ENCODE data around the gene SLCO3A1.
"Not testable (repeated sequence)": the region's sequence is repeated elsewhere in the genome, so short reads cannot be mapped to it uniquely, and the experiment has no call there.

SLCO3A1 gene

DNA sequence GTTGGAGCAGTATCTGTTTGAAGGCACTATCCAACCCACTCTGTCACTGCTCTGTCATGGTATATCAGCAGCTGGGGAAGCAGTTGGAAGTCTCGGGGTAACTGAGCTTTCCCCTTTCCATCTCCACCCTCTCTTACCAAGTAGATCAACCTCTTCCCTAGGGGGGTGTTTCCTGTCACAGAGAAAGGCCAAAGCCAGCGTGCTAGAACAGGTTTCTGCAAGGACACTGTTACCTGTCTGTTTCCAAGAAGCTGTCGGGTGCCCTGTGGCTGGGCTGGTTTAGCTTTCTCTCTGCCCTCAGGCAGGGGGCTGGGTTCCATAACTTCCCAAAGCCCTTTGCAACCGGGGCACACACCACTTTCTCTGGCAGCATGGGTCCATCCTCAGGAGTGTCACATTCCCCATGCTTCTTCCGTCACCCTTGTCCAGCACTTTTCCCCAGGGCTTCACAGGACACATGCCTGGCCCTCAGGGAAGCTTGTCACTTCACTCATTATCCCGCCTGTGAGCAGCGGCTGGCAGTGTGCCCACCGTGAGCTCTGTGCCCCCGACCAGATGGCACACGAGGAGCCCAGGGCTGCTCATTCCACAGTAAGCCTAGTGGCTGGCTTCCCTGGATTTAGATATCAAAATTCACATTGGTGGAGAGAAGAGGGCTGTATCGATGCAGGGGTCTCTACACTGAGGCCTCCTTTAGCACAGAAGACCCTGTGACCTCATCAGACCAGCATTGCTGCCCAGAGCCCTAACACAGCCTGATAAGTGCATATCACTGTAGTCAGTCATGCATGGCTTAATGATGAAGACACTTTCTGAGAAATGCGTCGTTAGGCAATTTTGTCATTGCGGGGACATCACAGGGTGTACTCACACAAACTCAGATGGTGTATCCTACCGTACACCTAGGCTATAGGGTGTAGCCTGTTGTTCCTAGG is 205.8 kb downstream of the SLCO3A1 start:
- H3K9me3 ChIP-seq (ENCODE audit: severe bottlenecking), result no peaks in the 10 kb centered on the region
- H3K27me3 ChIP-seq (ENCODE audit: insufficient read depth, low read depth, severe bottlenecking), result peaks cover 83% of the 10 kb centered on the region
- TF ChIP-seq, protein P1, sequence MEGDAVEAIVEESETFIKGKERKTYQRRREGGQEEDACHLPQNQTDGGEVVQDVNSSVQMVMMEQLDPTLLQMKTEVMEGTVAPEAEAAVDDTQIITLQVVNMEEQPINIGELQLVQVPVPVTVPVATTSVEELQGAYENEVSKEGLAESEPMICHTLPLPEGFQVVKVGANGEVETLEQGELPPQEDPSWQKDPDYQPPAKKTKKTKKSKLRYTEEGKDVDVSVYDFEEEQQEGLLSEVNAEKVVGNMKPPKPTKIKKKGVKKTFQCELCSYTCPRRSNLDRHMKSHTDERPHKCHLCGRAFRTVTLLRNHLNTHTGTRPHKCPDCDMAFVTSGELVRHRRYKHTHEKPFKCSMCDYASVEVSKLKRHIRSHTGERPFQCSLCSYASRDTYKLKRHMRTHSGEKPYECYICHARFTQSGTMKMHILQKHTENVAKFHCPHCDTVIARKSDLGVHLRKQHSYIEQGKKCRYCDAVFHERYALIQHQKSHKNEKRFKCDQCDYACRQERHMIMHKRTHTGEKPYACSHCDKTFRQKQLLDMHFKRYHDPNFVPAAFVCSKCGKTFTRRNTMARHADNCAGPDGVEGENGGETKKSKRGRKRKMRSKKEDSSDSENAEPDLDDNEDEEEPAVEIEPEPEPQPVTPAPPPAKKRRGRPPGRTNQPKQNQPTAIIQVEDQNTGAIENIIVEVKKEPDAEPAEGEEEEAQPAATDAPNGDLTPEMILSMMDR (IDR thresholded peaks at IDR 0.05; ENCODE audit: low read depth, low read length), result no peak
- no peak overlapping the region for H3K27ac ChIP-seq
- H3K36me3 ChIP-seq, result no peaks in the 10 kb centered on the region
- H3K4me3 ChIP-seq (ENCODE audit: low read depth, low read length), result no peak overlapping the region
- DNase-seq, result no peak

DNA sequence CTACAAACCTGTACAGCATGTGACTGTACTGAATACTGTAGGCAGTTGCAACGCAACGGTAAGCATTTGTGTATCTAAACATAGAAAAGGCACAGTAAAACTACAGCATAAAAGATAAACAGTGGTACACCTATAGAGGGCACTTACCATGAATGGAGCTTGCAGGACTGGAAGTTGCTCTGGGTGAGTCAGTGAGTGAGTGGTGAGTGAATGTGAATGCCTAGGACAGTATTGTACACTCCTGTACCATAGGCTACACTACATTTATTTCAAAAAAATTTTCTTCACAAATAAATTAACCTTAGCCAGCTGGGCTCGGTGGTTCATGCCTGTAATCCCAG is 206.4 kb downstream of the SLCO3A1 start:
- not testable (repeated sequence) for H3K9me3 ChIP-seq (ENCODE audit: severe bottlenecking); H3K4me3 ChIP-seq (ENCODE audit: low read depth, low read length); DNase-seq; H3K27ac ChIP-seq; H3K36me3 ChIP-seq
- H3K27me3 ChIP-seq (ENCODE audit: insufficient read depth, low read depth, severe bottlenecking), result peaks cover 87% of the 10 kb centered on the region

- H3K27me3 ChIP-seq (ENCODE audit: insufficient read depth, low read depth, severe bottlenecking), result peaks cover 92% of the 10 kb centered on the region
- TF ChIP-seq, protein P1 (IDR thresholded peaks at IDR 0.05; ENCODE audit: low read depth, low read length), result no peak
These were observed 208.1 kb downstream of the SLCO3A1 start for GRCh38 chr15:92061511-92062195.

GRCh38 chr15:92062505-92062904 is 209.0 kb downstream of the SLCO3A1 start:
- H3K4me3 ChIP-seq (ENCODE audit: low read depth, low read length), result no peak overlapping the region
- no peak for DNase-seq
- peaks cover 92% of the 10 kb centered on the region for H3K27me3 ChIP-seq (ENCODE audit: insufficient read depth, low read depth, severe bottlenecking)
- no peaks in the 10 kb centered on the region for H3K36me3 ChIP-seq
- H3K9me3 ChIP-seq (ENCODE audit: severe bottlenecking), result no peaks in the 10 kb centered on the region
- no peak overlapping the region for H3K27ac ChIP-seq
- TF ChIP-seq, protein P1 (IDR thresholded peaks at IDR 0.05; ENCODE audit: low read depth, low read length), result no peak

More at GRCh38 chr15:92061511-92062195, 208.1 kb downstream of the SLCO3A1 start:
- no peak for DNase-seq
- Histone ChIP-seq H3K9me3 (ENCODE audit: severe bottlenecking) (no peaks in the 10 kb centered on the region), H3K4me3 (ENCODE audit: low read depth, low read length) (no peak overlapping the region), H3K27ac (no peak overlapping the region), H3K36me3 (no peaks in the 10 kb centered on the region)

- TF ChIP-seq, protein P1 (IDR thresholded peaks at IDR 0.05; ENCODE audit: low read depth, low read length), result no peak
- no peaks in the 10 kb centered on the region for H3K36me3 ChIP-seq
- no peak overlapping the region for H3K4me3 ChIP-seq (ENCODE audit: low read depth, low read length)
- H3K9me3 ChIP-seq (ENCODE audit: severe bottlenecking), result no peaks in the 10 kb centered on the region
- DNase-seq, result no peak
- H3K27ac ChIP-seq, result no peak overlapping the region
- peaks cover 88% of the 10 kb centered on the region for H3K27me3 ChIP-seq (ENCODE audit: insufficient read depth, low read depth, severe bottlenecking)
These were observed 214.6 kb downstream of the SLCO3A1 start for GRCh38 chr15:92068121-92068520.

Measured in WERI-Rb-1 (cell line).